HEK293T (cell line): ENCODE results near the gene SLFN14.

Experiments
- ARNT ChIP-seq: fragments of 450-650 bp; IDR thresholded peaks from 2 replicates; pipeline ENCODE4 v1.6.1; 2017; ENCODE audit warnings: mild to moderate bottlenecking
- BHLHE40 ChIP-seq: fragments of 450-650 bp; IDR thresholded peaks from 2 replicates; pipeline ENCODE4 v1.6.1; 2016; ENCODE audit warnings: mild to moderate bottlenecking, moderate library complexity, borderline replicate concordance
- ELF4 ChIP-seq: fragments of 450-650 bp; IDR thresholded peaks from 2 replicates; pipeline ENCODE4 v1.6.1; 2017; ENCODE audit warnings: antibody characterized with exemption
- FOXK2 ChIP-seq: fragments of 450-650 bp; IDR thresholded peaks from 2 replicates; pipeline ENCODE4 v1.6.1; 2016; ENCODE audit warnings: mild to moderate bottlenecking
- FOXM1 ChIP-seq: fragments of 450-650 bp; IDR thresholded peaks from 2 replicates; pipeline ENCODE4 v1.6.1; 2017; ENCODE audit warnings: mild to moderate bottlenecking, borderline replicate concordance
- LEF1 ChIP-seq: fragments of 450-650 bp; IDR thresholded peaks from 2 replicates; pipeline ENCODE4 v1.6.1; 2017; ENCODE audit warnings: mild to moderate bottlenecking, borderline replicate concordance
- NFRKB ChIP-seq: fragments of 450-650 bp; IDR thresholded peaks from 2 replicates; pipeline ENCODE4 v1.6.1; 2016; ENCODE audit warnings: mild to moderate bottlenecking, moderate library complexity
- SP1 ChIP-seq: fragments of 450-650 bp; IDR thresholded peaks from 2 replicates; pipeline ENCODE4 v1.6.1; 2017
- SUZ12 ChIP-seq: fragments of 450-650 bp; IDR thresholded peaks from 2 replicates; pipeline ENCODE4 v1.6.1; 2016; ENCODE audit warnings: mild to moderate bottlenecking
- TF ChIP-seq, protein P1 (sequence below): fragments of 450-650 bp; IDR thresholded peaks from 2 replicates; pipeline ENCODE4 v1.6.1; 2016

DNA sequence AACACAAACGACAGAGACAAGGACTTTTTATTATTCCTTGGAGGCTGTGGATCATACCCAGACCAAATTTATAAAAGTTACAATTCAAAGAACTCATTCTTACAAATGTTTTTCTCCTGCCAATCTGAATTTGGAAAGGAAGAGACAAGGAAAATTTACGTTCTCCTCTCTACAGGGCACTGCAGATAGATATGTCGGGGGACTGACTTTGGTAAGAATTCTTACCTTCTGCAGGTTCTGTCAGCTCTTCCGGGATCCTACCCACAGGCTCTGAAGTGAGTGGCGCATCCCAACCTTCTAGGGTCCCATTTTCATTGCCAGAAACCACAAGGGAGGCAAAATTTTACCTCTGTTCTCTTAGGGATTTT, 21.0 kb downstream of the SLFN14 start:
- TF ChIP-seq SP1: no peak
- TF ChIP-seq SUZ12: no peak
- no peak for TF ChIP-seq LEF1
- TF ChIP-seq BHLHE40: no peak
- TF ChIP-seq, protein P1, sequence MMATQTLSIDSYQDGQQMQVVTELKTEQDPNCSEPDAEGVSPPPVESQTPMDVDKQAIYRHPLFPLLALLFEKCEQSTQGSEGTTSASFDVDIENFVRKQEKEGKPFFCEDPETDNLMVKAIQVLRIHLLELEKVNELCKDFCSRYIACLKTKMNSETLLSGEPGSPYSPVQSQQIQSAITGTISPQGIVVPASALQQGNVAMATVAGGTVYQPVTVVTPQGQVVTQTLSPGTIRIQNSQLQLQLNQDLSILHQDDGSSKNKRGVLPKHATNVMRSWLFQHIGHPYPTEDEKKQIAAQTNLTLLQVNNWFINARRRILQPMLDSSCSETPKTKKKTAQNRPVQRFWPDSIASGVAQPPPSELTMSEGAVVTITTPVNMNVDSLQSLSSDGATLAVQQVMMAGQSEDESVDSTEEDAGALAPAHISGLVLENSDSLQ: no peak
- no peak for TF ChIP-seq FOXK2
- no peak for TF ChIP-seq NFRKB
- TF ChIP-seq FOXM1: no peak
- TF ChIP-seq ARNT: no peak
- TF ChIP-seq ELF4: no peak
